ENCODE results near the gene GDI1. TPM values are rescaled to one million over a fixed set of nuclear protein-coding genes. Genes with fewer than 3 reads are reported as not detected.

The GDI1 gene
- total RNA-seq, 1 donor from 2014 or later: 102 TPM

Other genes with a start within 250 kb of the GDI1 start
- gene OPN1MW2, start 217.4 kb upstream of the GDI1 start, total RNA-seq: not detected in 2 replicates
- not detected in 2 replicates for gene OPN1MW3, start 179.6 kb upstream of the GDI1 start, total RNA-seq
- not detected in 2 replicates for gene TEX28, start 142.0 kb upstream of the GDI1 start, total RNA-seq
- gene TKTL1, start 141.4 kb upstream of the GDI1 start, total RNA-seq: 0.98 and 1.0 TPM in 2 replicates
- gene FLNA, start 62.5 kb upstream of the GDI1 start, total RNA-seq: 1,245 and 1,271 TPM in 2 replicates
- 56.4 and 61.3 TPM in 2 replicates for gene EMD, start 57.9 kb upstream of the GDI1 start, total RNA-seq
- 3,046 and 3,070 TPM in 2 replicates for gene RPL10, start 38.8 kb upstream of the GDI1 start, total RNA-seq
- 21.2 and 24.8 TPM in 2 replicates for gene DNASE1L1, start 27.9 kb upstream of the GDI1 start, total RNA-seq
- gene TAFAZZIN, start 25.6 kb upstream of the GDI1 start, total RNA-seq: 95.9 and 97.3 TPM in 2 replicates
- 43.2 and 46.1 TPM in 2 replicates for gene ATP6AP1, start 8.5 kb upstream of the GDI1 start, total RNA-seq
- 65.3 and 74.3 TPM in 2 replicates for gene FAM50A, start 7.0 kb downstream of the GDI1 start, total RNA-seq
- gene PLXNA3, start 21.1 kb downstream of the GDI1 start, total RNA-seq: 29.0 and 29.8 TPM in 2 replicates
- 50.6 and 52.5 TPM in 2 replicates for gene LAGE3, start 42.1 kb downstream of the GDI1 start, total RNA-seq
- gene UBL4A, start 49.5 kb downstream of the GDI1 start, total RNA-seq: 43.7 and 47.7 TPM in 2 replicates
- gene SLC10A3, start 53.5 kb downstream of the GDI1 start, total RNA-seq: 22.1 and 22.3 TPM in 2 replicates
- 30.5 and 32.4 TPM in 2 replicates for gene FAM3A, start 79.1 kb downstream of the GDI1 start, total RNA-seq
- gene G6PD, start 109.7 kb downstream of the GDI1 start, total RNA-seq: 67.9 and 68.2 TPM in 2 replicates
- 41.9 and 45.1 TPM in 2 replicates for gene IKBKG, start 110.5 kb downstream of the GDI1 start, total RNA-seq
- not detected in 2 replicates for gene CTAG1A, start 148.0 kb downstream of the GDI1 start, total RNA-seq
- not detected in 2 replicates for gene CTAG1B, start 182.1 kb downstream of the GDI1 start, total RNA-seq
- gene CTAG2, start 216.4 kb downstream of the GDI1 start, total RNA-seq: not detected in 2 replicates